Ishikawa (cell line): ENCODE data around the gene PDHB.
A peak's percentile ranks its signal among the peaks of the same experiment; 100 is the strongest.

ENCODE experiments used
- CEBPB ChIP-seq: IDR thresholded peaks from 2 replicates; pipeline ENCODE4 v1.6.1; 2012
- CREB1 ChIP-seq: IDR thresholded peaks from 2 replicates; pipeline ENCODE4 v1.6.1; 2012; ENCODE audit warnings: low read depth
- EGR1 ChIP-seq: IDR thresholded peaks from 2 replicates; pipeline ENCODE4 v1.6.1; 2012
- EP300 ChIP-seq: IDR thresholded peaks from 2 replicates; pipeline ENCODE4 v1.6.1; 2012; ENCODE audit warnings: borderline replicate concordance
- FOXM1 ChIP-seq: IDR thresholded peaks from 2 replicates; pipeline ENCODE4 v1.6.1; 2012; ENCODE audit warnings: low read depth, borderline replicate concordance
- NFIC ChIP-seq: IDR thresholded peaks from 2 replicates; pipeline ENCODE4 v1.6.1; 2012
- RAD21 ChIP-seq: IDR thresholded peaks from 2 replicates; pipeline ENCODE4 v1.6.1; 2012; ENCODE audit warnings: low read depth
- TAF1 ChIP-seq: IDR thresholded peaks from 2 replicates; pipeline ENCODE4 v1.6.1; 2012; ENCODE audit warnings: low read depth, mild to moderate bottlenecking
- TCF12 ChIP-seq: IDR thresholded peaks from 2 replicates; pipeline ENCODE4 v1.6.1; 2012; ENCODE audit warnings: low read depth
- TEAD4 ChIP-seq: IDR thresholded peaks from 2 replicates; pipeline ENCODE4 v1.6.1; 2012
- USF1 ChIP-seq: IDR thresholded peaks from 2 replicates; pipeline ENCODE4 v1.6.1; 2012
- YY1 ChIP-seq: IDR thresholded peaks from 2 replicates; pipeline ENCODE4 v1.6.1; 2012; ENCODE audit warnings: low read depth
- ZBTB7A ChIP-seq: IDR thresholded peaks from 2 replicates; pipeline ENCODE4 v1.6.1; 2012; ENCODE audit warnings: low read depth
- TF ChIP-seq, protein P1 (sequence below): IDR thresholded peaks from 2 replicates; pipeline ENCODE4 v1.6.1; 2012; ENCODE audit warnings: low read depth, mild to moderate bottlenecking
- TF ChIP-seq, protein P2 (sequence below): IDR thresholded peaks from 2 replicates; pipeline ENCODE4 v1.6.1; 2012

The PDHB gene

DNA sequence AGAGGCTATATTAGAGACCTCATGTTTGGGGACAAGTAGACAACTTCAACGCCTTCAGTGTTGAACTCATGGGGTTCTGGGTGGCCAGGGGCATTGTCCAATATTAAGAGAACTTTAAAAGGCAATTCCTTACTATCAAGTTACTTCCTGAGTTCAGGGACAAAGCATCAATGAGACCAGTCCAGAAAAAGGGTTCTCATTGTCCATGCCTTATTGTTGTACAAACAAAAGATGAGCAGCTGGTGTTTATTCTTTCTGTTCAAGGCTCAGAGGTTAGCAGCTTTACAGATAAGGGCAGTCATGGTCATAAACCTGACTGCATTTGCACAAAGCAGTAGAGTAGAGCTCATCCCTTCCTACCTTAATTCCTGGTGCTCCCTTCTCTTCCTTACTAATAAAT is 18.5 kb upstream of the PDHB start:
- TF ChIP-seq USF1 (no peak), TEAD4 (no peak), TCF12 (no peak), NFIC (no peak), EGR1 (no peak), CEBPB (no peak), YY1 (no peak), FOXM1 (no peak), TAF1 (no peak), CREB1 (no peak), ZBTB7A (no peak), RAD21 (no peak), EP300 (no peak)
- TF ChIP-seq, protein P1, sequence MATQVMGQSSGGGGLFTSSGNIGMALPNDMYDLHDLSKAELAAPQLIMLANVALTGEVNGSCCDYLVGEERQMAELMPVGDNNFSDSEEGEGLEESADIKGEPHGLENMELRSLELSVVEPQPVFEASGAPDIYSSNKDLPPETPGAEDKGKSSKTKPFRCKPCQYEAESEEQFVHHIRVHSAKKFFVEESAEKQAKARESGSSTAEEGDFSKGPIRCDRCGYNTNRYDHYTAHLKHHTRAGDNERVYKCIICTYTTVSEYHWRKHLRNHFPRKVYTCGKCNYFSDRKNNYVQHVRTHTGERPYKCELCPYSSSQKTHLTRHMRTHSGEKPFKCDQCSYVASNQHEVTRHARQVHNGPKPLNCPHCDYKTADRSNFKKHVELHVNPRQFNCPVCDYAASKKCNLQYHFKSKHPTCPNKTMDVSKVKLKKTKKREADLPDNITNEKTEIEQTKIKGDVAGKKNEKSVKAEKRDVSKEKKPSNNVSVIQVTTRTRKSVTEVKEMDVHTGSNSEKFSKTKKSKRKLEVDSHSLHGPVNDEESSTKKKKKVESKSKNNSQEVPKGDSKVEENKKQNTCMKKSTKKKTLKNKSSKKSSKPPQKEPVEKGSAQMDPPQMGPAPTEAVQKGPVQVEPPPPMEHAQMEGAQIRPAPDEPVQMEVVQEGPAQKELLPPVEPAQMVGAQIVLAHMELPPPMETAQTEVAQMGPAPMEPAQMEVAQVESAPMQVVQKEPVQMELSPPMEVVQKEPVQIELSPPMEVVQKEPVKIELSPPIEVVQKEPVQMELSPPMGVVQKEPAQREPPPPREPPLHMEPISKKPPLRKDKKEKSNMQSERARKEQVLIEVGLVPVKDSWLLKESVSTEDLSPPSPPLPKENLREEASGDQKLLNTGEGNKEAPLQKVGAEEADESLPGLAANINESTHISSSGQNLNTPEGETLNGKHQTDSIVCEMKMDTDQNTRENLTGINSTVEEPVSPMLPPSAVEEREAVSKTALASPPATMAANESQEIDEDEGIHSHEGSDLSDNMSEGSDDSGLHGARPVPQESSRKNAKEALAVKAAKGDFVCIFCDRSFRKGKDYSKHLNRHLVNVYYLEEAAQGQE = no peak
- TF ChIP-seq, protein P2, sequence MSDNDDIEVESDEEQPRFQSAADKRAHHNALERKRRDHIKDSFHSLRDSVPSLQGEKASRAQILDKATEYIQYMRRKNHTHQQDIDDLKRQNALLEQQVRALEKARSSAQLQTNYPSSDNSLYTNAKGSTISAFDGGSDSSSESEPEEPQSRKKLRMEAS = no peak

DNA sequence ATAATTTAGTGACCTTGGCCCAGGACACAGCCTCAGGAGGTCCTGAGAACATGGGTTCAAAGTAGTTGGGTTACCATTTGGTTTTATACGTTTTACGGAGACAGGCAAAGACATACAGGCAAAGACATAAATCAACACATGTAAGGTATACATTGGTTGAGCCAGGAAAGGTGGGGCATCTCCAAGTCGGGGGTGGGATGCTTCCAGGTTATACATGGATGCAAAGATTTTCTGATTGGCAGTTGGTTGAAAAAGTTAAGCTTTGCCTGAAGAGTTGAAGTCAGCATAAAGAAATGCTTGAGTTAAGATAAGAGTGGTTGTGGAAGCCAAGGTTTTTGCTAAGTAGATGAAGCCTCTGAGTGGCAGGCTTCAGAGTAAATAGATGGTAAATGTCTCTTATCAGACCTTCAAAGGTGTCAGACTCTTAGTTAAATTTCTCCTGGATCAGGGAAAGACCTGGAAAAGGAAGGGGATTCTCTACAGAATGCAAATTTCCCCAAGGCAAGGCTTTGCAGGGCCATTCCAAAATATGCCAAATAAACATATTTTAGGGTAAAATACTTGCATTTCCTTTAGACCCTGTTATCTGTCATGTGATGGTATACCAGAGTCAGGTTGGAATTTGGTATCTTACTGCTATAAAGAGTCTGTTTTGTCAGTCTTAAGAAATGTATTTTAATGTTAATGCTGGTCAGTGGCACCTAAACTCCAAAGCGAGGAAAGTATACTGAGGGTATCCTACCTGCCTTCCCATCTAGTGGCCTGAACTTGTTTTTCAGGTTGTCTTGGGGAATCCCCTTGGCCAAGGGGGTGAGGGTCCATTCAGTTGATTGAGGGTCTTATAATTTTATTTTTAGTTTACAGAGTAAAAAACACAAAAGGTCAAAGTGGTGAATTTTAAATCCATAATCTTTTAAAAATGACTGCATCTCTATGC is 8.2 kb upstream of the PDHB start:
- TF ChIP-seq, protein P2 = no peak

GRCh38 chr3:58434990-58435389 is 1.4 kb upstream of the PDHB start:
- TF ChIP-seq TAF1 (no peak), TCF12 (peak; percentile 53; the same call in 1 of the 2 replicates), TEAD4 (peak; percentile 93), EP300 (peak; percentile 59; the same call in 1 of the 2 replicates), NFIC (no peak; the same call in 1 of the 2 replicates), CREB1 (no peak), ZBTB7A (no peak)

- no peak for TF ChIP-seq TEAD4
- no peak for TF ChIP-seq TCF12
- no peak for TF ChIP-seq YY1
- TF ChIP-seq CEBPB = no peak
- no peak for TF ChIP-seq EGR1
- no peak for TF ChIP-seq USF1
- TF ChIP-seq, protein P2 = no peak
- TF ChIP-seq FOXM1 = no peak
- TF ChIP-seq CREB1 = no peak
- TF ChIP-seq, protein P1 = no peak
- TF ChIP-seq NFIC = no peak
- no peak for TF ChIP-seq EP300
- no peak for TF ChIP-seq TAF1
- TF ChIP-seq ZBTB7A = no peak
- no peak for TF ChIP-seq RAD21
Measured at GRCh38 chr3:58434511-58434910, 879 bp upstream of the PDHB start.

DNA sequence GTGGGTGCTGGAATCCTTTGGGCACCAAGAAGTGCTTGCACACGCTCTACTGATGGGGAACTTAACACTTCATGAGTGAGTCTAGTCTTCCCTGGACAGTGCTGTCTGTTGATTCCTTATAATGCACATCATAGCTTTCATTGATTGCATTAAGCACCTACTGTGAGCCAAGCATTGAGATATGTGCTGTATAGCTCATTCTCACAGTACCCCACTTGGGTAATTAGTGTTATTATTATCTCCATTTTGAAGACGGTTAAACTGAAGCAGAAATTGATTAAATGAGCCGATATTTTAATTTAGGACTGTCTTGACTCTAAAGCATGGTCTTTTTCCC is 504 bp upstream of the PDHB start:
- no peak for TF ChIP-seq FOXM1
- peak; percentile 4; the same call in 1 of the 2 replicates for TF ChIP-seq TEAD4
- TF ChIP-seq EP300 = no peak

DNA sequence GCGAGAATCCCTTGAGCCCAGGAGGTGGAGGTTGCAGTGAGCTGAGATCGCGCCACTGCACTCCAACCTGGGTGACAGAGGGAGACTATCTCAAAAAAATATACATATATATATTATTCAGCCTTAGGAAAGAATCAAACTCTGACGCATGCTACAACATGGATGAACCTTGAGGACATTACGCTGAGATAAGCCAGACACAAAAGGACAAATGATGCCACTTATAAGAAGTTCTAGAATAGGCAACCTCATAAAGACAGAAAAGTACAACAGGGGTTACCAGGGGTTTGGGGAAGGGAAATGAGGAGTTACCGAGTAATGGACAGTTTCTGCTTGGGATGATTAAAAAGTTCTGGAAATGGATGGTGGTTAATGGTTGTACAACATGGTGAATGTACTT is 727 bp downstream of the PDHB start:
- no peak for TF ChIP-seq NFIC
- TF ChIP-seq USF1 = no peak
- no peak for TF ChIP-seq CREB1
- TF ChIP-seq, protein P2 = no peak
- TF ChIP-seq, protein P1 = no peak
- TF ChIP-seq TAF1 = no peak
- no peak for TF ChIP-seq CEBPB
- TF ChIP-seq TEAD4 = no peak
- no peak for TF ChIP-seq TCF12
- TF ChIP-seq RAD21 = no peak
- no peak for TF ChIP-seq ZBTB7A
- no peak for TF ChIP-seq YY1
- TF ChIP-seq EP300 = no peak
- no peak for TF ChIP-seq FOXM1
- TF ChIP-seq EGR1 = no peak
